HS-5 (cell line): Measurements from ENCODE around the gene CA9.
A peak's percentile ranks its signal among the peaks of the same experiment; 100 is the strongest.
"Not testable (repeated sequence)": the region's sequence is repeated elsewhere in the genome, so short reads cannot be mapped to it uniquely, and the experiment has no call there.

Experiments
- DNase-seq: peaks from one replicate; pipeline ENCODE4 v3.0.0-alpha.2; 2012; ENCODE audit warnings: low read depth

The CA9 gene

GRCh38 chr9:35673132-35674024 lies at the start of gene CA9:
TSS of gene CA9 (plus strand) at chr9:35673928. CDS start at chr9:35673960, 32 bp downstream.
- DNase-seq: no peak

- DNase-seq: no peak
These were observed 46.2 kb upstream of the CA9 start for GRCh38 chr9:35627575-35627974.

GRCh38 chr9:35628389-35628991 lies 45.2 kb upstream of the CA9 start:
- no peak for DNase-seq

GRCh38 chr9:35629597-35629996 lies 44.1 kb upstream of the CA9 start:
- no peak for DNase-seq

GRCh38 chr9:35635730-35636129 lies 38.0 kb upstream of the CA9 start:
- DNase-seq: no peak

GRCh38 chr9:35636135-35636876 lies 37.4 kb upstream of the CA9 start:
- DNase-seq: no peak

- DNase-seq: not testable (repeated sequence)
These were observed 36.9 kb upstream of the CA9 start for GRCh38 chr9:35636877-35637246.

GRCh38 chr9:35637427-35637955 lies 36.2 kb upstream of the CA9 start:
- DNase-seq: not testable (repeated sequence)

GRCh38 chr9:35638751-35639150 lies 35.0 kb upstream of the CA9 start:
- not testable (repeated sequence) for DNase-seq

- DNase-seq: not testable (repeated sequence)
These were observed 34.5 kb upstream of the CA9 start for GRCh38 chr9:35639225-35639624.

- no peak for DNase-seq
These were observed 34.1 kb upstream of the CA9 start for GRCh38 chr9:35639631-35640030.

GRCh38 chr9:35640431-35640830 lies 33.3 kb upstream of the CA9 start:
- DNase-seq: not testable (repeated sequence)

- not testable (repeated sequence) for DNase-seq
These were observed 32.2 kb upstream of the CA9 start for GRCh38 chr9:35641478-35641877.

- DNase-seq: no peak
These were observed 30.7 kb upstream of the CA9 start for GRCh38 chr9:35643046-35643445.

GRCh38 chr9:35645736-35646135 lies 28.0 kb upstream of the CA9 start:
- DNase-seq: not testable (repeated sequence)

- no peak for DNase-seq
These were observed 27.6 kb upstream of the CA9 start for GRCh38 chr9:35646153-35646532.

GRCh38 chr9:35646533-35647265 lies 27.0 kb upstream of the CA9 start:
- peak; percentile 50 for DNase-seq

- no peak for DNase-seq
These were observed 24.0 kb upstream of the CA9 start for GRCh38 chr9:35649431-35650340.

- DNase-seq: no peak
These were observed 23.2 kb upstream of the CA9 start, which contains the start of gene SIT1 for GRCh38 chr9:35650341-35651158. TSS of gene SIT1 (minus strand) at chr9:35650931. CDS start at chr9:35650853, 78 bp downstream.
